Kidney glomerular epithelial cell (primary cell): Measurements from ENCODE around the gene PDP2.
"Not testable (repeated sequence)": the region's sequence is repeated elsewhere in the genome, so short reads cannot be mapped to it uniquely, and the experiment has no call there.

Source experiments
- DNase-seq: peaks from one replicate; lab custom pipeline; 2025; lab: John Stamatoyannopoulos, UW

The PDP2 gene

DNA sequence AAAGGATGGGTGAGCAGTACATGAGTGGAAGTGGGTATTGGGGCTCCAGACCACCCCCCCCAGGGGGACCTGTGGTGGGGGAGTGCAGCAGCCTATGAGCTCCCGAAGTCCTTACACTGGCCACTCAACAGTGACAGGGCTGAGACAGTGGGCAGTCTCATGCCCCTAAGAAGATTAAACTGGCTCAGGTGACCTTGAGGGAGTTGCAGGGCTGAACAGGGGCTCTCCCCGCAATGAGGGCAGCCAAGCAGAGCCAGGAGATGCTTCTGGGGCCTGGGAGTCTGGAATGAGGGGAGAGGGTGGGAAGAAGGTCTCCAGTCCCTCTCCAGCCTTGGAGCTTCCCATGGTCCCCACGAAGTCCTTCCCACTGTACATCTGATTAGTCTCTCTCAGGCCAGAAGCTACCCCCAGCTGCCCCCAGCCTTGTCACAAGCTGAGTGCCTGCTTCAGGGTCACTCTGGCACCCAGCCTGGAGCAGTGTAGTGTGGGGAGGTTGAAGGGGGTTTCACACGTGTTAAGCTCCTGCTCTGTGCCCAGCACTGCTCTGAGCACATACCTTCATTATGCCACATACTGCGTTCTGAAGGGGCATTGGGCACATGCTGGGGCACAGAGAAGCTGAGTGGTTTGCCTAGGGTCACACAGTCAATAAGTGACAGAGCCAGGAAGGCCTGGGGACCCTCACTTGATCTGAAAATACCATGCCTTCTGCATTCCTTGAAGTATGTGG, 39.4 kb downstream of the PDP2 start:
- no peak for DNase-seq

DNA sequence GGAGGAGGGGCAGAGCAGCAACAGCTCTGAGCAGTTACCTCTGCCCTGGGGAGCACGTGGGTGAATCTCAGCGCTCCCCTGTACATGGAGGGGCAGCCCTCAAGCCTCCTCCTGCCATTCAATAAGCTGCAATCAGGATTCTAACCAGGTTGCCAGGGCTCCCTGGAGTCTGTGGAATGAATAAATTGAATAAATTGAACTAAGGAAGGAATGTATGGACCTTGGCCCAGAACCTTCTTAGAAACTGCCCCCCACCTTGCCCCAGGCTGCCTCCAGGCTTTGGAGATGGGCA, 39.9 kb downstream of the PDP2 start:
- DNase-seq: no peak

DNA sequence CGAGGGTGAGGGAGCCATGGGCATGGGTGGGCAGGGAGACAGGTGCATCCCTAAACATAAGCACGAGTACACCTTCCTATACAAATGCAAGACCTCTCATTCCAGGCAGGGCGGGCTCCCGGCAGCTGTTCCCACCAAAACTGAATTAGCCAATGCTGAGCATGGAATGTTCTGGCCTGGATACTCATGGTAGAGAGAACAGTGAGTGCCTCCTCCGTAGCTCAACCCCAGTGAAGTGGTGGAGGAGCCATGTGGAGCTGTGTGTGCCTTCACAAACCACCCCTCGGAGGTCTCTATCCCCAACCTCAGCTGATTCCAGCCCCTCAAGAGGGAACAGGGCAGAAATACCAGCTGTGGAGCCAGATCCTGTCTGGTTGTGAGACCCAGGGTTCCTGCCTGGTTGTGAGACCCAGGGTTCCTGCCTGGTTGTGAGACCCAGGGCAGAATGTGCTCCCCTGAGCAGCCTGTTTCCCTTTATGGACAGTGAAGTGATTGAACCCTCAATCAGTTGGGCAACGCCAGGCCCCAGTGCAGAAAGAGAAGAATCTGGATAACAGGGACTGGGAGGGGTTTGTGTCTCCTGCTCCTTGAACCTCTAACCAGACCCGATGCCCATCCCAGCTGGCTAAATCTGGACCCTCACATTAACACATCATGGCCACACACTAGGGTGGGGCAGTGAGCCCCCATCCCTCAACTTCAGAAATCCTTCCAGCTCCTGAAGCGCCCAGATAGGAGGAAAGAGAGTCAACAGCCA, 40.8 kb downstream of the PDP2 start:
- DNase-seq: no peak

DNA sequence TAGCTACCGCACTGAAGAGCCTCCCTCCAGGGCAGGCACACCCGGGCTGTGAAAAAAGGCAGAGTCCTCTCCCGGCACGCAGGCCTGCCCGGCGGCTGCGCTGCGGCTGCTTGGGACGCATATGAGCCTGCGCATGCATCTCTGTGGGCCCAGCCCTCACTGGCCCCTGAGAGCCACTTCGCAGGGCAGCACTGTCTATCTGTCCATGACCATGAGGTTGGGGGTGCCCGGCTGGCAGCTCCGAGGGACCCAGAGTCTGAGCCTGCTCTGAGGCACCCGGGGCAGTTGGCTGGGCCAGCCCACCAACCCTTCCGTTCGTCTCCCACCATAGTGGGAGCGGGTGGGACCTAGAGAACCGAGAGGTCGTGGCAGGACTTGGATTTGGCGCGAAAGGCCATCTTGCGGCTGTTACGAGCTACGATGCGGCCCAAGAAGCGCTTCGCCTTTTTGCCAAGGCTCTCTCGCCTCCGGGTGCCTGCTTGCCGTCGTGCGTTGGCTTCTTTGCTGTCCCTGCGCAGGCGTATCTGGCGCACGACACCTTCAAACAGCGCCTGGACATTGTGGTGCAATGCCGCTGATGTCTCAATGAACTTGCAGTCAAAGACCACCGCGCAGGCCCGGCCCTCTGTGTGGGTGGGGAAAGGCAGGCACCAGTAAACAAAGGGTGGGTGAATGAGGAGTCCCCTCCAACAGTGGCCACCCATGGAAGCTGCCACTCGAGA, 41.6 kb downstream of the PDP2 start:
- no peak for DNase-seq

DNA sequence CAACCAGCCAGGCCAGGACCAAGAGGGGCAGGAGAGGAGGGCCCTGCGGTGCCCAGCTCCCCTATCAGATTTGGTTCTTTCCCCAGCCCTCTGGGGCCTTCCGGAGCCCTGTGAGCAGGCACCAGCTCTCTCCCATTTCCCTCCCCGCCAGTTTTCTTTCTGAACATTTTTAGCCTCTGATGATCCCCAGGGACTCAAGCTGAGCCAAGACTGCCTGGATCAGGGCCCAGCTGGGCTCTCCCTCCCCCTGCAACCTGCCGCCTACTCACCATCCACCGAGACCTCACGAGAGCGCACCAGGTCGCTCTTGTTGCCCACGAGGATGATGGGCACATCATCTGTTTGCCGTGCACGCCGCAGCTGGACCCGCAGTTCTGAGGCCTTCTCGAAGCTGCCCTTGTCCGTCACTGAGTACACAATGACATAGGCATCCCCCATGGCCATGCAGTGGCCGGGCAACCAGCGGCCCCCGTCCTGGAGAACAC, 43.0 kb downstream of the PDP2 start:
- DNase-seq: no peak

DNA sequence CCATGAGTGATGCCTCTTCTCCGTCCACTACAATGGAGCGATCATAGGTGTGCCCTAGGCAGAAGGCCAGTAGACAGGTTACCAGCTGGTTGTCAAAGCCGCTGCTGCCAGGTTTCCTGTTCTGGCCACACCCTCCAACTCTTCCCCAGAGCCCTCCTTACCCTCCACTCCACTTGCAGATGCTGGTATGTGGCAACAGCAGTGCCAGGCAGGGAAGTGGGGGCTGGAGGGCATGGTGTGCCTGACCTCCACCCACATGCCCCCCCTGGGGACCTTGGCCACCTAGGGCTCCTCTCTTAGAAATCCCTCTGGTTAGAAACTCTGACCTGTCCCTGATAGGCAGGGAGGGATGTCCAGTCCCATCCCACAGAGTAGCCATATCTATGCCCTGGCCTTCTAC, 43.6 kb downstream of the PDP2 start:
- DNase-seq: no peak

DNA sequence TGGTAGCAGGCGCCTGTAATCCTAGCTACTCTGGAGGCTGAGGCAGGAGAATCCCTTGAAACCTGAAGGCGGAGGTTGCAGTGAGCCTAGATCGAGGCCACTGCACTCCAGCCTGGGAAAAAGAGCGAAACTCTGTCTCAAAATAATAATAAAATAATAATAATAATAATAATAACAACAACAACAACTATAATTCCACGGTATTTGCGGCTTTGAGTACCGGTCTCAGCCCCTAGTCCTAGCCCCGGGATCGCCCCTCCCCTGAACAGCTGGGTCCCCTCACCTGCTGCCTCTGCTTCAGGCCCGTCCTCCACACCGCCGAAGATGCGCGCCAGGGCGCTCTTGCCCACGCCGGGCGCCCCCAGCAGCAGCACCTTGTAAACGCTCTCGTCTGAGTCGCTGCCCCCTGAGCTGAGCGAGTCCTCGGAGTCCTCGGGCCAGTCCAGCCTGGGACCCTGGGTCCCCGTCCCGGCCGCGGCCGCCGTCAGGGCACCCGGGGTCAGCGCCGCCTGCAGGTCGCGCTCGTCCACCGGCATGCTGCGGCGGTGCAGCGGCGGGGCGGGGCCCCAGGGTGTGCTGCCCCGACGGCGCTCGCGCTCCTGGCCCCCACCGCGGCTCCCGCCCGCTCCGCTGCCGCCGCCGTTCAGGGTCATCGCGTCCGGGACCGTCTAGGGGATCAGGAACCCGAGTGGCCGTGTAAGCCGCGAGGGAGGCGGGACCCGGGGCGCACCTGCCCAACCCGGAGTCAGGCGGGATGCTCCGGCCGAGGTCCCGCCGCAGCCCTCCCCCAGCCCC, 44.4 kb downstream of the PDP2 start:
- no peak for DNase-seq

DNA sequence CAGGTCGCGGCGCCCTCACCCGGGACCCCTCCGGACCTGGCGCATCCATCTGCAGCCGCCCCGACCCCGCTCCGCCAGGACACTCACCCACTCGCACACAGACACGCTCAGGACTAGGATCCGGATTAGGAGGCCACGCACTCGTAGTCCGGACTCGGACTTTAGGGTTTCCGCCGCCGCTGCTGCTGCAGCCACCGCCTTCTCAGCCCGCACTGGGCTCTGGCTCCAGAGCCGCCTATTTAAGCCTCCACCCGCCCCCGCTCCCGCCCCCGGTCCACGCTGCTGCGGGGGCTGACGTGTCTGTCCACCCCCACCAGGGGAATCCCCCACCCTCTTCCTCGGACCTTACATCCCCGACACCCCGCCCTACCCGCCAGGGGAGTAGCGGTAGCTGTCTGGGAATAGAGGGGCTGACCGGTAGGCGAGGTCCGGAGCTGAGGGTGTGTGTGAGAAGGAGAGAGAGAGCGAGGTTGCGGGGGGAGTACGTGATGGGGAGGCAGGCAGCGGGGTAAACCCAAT, 45.1 kb downstream of the PDP2 start, which contains the start of gene RRAD:
TSS of gene RRAD (minus strand) at position 214 of the 519 bp plus-strand sequence. CDS start 356 bp downstream, outside the sequence.
- DNase-seq: no peak

DNA sequence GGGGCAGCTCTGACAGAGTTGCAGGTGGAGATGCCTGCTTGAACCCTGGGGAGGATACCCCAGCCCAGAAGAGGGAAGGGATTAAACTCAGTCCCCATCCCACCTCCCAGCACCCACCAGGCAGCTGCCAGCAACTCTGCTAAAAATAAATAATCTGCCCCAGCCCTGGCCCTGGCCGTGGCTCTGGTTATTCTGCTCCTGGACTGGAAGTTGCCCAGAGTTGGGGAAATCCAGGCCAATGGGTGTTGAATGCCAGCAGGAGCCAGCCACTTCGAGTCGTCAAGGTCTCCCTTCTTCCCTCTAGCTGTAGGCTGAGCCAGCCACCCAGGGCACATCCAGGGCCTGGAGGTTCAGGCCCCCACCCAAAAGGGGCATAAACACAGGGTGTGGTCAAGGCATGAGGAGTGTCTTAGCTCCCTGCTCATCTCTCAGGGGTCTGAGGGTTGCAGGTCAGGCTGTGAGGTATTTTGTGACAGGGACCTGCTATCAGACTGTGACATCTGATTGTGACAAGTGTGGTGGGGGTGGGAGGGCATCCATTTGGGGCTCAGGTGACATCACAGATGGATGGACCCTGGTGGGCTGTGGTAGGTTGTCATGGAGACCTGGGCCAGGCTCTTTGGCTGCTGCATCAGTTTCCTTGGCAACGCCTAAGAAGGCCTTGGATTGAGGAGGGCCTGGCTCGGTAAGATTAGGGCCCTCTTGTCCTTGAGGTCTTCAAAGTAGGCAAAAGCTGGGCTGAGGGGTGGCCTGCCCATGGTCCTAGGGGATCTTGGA, 46.0 kb downstream of the PDP2 start:
- DNase-seq: no peak

DNA sequence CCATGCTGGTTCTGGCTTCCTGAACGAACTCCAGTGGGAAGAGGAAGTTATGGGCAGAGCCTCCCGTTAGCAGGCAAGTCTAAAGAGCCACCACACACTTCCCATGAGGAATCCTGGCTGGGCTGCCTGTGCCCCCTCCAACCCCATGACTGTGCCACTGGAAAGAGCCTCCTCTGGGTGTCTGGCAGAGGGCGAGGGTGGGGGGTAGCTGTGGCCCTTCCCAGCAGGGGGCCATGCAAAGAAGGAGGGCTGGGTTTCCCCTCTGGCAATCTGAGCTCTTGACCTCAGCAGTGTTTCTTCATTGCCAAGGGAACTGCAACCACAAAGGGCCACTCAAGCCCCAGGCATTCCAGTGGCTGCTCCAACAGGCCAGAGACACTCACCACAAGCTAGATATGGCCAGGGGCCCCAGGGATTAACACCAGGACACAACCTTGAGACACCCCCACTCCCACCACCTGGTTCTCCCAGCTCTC, 46.7 kb downstream of the PDP2 start:
- peak; percentile 90 for DNase-seq

DNA sequence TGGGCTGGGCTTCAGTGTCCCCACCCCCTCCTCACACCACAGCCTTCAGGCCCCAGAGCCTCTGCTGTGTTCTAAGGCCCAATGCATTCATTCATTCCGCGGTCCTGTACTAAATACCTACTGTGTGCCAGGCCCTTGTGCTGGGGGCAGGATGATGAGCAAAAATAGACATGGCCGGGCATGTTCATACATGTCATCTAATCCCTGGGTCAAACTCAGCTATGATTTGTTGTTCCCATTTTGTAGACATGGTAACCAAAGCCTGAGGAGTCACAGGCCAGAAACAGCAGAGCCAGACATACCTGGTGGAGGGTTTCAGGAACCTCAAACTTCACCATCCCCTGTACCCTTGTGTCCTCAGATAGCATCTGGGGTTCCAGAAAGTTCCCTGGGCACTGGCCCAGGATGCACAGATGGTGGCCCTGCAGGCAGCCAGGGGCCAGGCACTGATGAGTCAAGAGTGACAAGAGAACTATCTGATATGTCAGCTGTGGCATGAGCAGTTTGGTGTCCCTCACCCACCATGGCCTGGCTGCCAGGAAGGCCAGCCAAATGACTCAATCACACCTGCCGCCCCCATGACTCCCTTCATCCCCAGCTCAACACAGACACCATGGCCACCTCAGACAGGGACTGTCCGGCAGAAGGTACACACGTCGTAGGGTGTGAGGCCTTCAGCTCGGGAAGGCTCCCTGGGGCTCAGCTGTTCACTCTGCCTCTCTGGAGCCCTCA, 47.8 kb downstream of the PDP2 start:
- DNase-seq: peak; percentile 17

DNA sequence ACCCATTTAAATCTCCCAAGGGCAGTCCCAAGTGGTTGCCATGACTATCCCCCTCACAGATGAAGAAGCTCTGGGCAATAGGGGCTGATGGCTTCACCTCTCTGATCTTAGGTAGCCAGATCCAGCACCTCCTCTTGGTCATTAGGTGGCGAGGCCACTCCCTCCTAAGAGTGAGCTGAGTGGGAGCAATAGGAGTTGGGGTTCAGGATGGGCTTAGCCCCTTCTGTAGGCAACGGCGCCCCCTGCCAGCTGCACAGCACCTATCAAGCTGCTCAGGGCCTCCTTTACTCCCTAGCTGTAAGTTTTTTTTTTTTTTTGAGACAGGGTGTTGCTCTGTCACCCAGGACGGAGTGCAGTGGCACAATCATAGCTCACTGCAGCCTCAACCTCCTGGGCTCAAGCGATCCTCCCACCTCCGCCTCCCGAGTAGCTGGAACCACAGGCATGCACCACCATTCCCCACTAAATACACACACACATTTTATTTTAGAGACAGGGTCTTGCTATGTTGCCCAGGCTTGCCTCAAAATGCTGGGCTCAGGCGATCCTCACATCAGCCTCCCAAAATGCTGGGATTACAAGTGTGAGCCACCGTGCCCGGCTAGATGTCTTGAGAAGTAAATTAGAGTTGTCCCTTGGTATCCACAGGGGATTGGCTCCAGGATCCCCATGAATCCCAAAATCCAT, 48.5 kb downstream of the PDP2 start:
- no peak for DNase-seq

DNA sequence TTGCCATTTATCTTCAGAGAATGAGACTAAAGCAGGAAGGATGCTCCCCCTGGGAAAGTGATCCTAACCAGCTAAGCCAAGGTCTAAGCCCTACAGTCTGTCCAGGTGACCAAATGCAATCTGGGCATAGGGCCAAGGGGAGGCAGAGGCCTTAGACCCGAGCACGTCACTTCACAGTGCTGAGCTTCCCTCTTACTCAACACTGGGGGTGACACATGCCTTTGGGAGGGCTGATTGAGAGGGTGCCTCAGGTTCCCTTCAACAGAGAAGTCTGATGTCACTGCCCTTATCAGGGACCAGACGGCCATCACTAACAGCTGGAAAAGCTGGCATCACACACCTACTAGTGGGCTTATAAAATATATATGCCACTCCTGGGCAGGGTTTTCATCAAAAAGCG, 49.9 kb downstream of the PDP2 start:
- DNase-seq: peak; percentile 45

DNA sequence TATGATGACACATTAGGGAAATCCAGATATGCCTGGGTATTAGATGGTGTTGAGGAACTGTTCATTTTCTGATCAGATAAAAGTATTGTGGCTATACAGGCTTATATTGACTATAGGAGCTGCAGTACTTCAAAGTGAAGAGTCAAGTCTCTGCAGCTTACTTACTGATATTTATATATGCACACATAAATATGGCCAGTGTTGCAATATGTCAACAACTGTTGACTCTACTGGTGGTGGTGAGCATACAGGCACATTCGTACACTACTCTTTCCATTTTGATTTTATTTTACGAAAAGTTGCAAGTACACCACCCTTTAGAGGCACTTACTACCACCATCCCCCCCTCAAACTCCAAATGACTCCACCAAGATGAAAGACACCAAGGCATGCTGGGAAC, 51.4 kb downstream of the PDP2 start:
- no peak for DNase-seq

DNA sequence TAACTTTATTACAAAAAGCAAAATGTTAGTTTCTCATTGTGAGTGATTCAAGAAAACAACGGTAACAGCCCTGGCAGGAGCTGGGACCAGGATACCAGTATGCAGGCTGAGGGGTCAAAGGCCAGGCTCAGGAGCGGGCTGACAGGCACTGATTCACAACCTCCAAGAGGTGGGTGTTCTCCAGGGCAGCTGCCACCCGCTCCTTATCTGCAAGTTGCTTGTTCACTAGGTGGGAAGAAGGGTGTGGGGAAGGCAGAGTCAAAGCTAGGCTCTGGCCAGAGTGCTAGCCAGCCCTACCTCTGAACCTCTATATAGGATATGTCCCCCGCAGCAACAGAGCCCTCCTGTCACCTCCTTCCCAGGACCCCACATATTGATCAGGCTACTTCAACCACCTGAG, 51.8 kb downstream of the PDP2 start:
- DNase-seq: no peak

DNA sequence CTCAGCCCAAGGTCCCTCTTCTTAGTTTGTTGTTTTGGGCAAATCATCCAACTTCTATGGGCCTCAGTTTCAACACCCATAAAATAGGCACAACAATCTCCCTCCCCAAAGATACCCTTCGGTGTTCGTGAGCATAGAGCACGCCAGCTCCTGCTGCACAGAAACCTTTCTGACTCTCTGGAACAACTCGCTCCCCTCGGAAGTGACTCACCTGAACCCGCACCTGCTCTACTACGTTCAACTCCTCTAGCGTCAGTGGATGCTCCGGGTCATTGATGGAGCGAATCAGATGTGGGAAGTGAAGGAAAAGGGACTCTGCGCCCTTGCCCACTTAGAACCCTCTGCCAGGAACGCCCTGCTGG, 53.4 kb downstream of the PDP2 start:
- DNase-seq: peak; percentile 43

DNA sequence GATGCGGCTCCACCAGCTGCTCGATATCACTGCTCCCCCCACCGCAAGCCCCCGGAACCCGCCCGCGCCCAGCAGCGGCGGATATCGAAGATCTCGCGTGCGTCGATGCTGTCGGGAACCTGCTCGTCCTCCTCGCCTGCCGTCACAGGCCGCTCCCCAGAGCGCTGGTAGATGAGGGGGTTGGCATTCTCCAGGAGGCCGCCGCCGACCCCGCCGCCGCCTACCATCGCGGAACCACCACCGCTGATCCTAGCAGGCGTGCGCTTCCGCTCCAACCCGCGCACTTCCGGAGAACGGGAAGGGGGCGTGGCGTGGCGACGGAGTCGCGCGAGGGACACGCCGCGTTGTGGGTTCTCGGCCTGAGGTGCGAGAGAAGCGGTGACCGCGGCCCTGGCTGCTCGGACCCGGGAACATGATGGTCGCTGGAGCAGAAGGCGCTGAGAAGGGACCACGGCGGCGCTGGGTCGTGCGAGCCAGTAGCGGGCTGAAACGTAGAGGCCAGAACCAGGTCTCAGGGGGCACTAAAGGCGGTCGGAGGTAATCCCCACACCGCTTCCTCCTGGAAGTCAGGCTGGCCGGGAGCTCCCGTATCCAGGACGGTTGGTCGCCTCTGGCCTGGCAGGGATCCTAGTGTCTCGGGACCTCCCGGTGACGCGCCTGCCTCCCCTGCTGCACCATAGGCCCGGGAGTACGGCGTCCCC, 54.0 kb downstream of the PDP2 start, which contains the start of gene CIAO2B:
TSS of gene CIAO2B (minus strand) at position 265 of the 701 bp plus-strand sequence. CDS start at position 227, 38 bp downstream.
- peak; percentile 53 for DNase-seq

DNA sequence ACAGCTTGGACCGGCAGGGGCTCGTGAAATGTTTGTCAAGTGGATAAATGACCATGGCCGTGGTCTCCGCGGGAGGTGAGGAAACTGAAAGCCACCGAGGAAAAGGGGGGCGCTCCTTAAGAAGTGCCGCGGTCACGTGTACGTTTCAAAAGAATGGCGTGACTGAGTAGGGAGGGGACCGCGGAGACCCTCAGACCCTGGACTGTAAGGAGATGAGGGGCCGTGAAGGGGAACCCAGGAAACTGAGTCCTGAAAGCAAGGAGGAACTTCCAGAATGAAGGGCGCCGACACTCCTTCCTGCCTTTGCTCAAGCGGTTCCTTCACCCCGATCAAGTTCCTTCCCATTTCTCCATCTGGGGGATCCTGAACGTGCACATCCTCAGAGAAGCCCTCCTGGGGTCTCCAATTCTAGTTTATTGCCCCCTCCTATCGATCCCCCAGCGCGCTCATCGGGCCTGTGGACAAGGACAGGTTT, 54.6 kb downstream of the PDP2 start:
- not testable (repeated sequence) for DNase-seq
